ENCODE results near the gene CSTB.

The CSTB gene

DNA sequence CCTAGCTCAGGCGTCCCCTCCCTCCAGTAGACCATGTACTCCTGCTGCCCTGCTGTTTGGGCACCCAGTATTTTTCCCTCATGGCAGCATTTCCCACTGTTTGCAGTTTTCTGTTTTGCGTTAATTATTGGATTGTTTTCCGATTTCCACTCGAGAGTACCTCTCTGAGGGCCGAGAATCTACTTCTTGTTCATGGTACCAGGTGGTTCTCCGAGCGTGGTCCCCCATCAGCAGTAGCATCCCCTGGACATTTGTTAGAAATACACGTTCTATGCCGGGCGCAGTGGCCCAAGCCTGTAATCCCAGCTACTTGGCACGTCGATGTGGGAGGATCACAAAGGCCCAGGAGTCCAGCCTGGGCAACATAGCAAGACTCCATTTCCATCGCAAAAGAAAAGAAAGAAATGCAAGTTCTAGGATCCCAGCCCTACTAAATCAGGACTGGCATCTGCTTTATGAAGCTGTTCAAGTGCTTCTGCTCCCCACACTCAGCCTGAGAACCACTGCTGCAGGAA, 14.0 kb upstream of the CSTB start:
- DNase-seq (ENCODE audit: low spot score) = no peak

DNA sequence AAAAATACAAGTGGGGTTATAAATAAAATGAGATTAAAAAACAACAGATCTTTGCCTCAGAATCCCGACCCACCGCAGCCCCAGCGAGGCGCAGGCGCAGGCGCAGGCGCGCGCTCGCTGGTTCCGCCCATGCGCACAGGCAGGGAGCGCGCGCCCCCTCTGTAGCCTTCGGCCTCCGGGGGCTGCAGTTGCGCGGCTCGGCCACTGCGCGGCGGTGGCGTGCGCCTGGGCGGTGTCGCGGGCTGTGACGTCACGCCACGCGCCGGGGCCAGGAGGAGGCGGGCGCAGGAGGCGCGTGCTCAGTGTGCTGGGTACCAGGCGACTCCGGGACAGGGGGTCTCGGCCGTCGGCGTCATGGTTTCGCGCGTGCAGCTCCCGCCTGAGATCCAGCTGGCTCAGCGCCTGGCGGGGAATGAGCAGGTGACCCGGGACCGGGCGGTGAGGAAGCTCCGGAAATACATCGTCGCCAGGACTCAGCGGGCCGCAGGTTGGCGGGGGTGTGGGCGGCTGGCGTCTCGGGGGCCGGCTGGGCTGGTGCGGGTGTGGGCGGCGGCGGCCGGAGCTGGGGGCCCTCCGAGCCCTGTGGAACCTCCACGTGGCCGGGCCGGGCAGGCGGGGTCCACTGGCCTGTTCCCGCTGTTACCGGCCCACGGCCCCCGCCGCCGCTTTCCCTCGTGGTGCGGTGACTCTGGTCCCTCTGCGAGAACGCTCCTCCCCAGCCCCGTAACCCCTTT, 13.3 kb upstream of the CSTB start, which contains the start of gene RRP1:
Gene RRP1 (plus strand): TSS at position 302 of the 734 bp plus-strand sequence. CDS start 53 bp downstream, at position 355.
- peak; percentile 94 for DNase-seq (ENCODE audit: low spot score)

DNA sequence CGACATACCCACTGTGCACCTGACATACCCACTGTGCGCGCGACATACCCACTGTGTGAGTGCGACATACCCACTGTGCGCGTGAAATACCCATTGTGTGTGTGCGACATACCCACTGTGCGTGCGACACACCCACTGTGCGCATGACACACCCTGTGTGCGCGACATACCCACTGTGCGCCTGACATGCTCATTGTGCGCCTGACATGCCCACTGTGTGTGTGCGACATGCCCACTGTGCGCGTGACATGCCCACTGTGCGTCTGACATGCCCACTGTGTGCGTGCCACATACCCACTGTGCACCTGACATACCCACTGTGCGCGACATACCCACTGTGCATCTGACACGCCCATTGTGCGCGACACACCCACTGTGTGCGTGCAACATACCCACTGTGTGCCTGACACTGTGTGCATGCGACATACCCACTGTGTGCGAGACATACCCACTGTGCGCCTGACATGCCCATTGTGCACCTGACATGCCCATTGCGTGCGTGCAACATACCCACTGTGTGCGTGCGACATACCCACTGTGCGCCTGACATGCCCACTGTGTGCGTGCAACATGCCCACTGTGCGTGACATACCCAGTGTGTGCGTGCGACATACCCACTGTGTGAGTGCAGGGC, 10.8 kb upstream of the CSTB start:
- no peak for DNase-seq (ENCODE audit: low spot score)

DNA sequence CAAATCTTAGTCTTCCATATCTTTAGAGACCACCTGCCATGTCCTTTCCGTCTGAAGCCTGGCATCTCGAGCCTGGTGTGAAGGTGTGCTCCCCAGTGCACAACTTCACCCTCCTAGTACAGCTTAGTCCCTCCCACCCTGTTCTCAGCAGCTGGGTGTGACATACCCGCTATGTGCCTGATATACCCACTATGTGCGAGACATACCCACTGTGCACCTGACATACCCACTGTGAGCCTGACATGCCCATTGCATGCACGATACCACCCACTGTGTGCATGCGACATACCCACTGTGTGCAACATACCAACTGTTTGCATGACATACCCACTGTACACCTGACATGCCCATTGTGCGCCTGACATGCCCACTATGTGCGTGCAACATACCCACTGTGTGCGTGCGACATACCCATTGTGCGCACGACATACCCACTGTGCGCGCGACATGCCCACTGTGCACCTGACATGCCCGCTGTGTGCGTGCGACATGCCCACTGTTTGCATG, 10.2 kb upstream of the CSTB start:
- no peak for DNase-seq (ENCODE audit: low spot score)

DNA sequence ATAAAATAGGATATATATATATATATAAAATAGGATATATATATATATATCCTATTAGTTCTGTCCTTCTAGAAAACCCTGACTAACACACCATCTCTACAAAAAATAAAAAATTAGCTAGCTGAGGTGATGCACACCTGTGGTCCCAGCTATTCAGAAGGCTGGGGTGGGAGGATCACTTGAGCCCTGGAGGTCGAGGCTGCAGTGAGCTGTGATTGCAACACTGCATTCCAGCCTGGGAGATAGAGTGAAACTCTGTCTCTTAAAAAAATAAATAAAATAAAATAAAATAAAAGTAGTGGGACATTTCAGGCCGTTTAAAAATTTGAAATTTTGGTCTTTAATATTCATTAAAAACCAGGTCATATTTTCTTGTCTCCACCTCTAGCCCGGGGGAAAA, 9.0 kb upstream of the CSTB start:
- no peak for DNase-seq (ENCODE audit: low spot score)

DNA sequence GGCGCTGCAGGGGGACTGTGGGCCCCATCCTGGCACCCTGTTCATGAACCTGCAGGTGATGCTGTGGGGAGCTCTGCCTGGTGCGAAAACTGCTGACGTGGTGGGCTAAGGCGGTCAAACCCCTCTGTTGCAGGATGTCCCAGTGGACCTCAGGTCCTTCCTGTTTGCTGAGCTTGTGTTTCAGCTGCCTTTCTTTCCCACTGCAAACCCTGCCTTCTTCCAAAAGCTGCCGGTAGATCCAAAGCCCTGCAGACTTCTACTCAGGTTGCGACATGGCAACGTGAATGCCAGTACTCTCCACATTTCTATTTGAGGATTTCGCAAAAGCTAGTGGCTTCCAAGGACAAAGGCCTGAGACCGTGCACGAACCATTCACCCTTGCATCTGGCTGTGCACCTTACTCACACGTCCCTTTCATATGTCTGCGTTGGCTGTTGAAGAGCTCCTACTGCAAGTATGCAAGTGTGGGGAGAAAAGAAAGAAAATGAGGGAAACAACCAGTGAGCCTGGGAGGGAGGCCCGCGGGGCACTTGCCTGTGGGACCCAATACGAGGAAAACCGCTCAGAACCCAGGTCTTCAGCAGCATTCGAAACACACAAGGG, 7.1 kb upstream of the CSTB start:
- no peak for DNase-seq (ENCODE audit: low spot score)

DNA sequence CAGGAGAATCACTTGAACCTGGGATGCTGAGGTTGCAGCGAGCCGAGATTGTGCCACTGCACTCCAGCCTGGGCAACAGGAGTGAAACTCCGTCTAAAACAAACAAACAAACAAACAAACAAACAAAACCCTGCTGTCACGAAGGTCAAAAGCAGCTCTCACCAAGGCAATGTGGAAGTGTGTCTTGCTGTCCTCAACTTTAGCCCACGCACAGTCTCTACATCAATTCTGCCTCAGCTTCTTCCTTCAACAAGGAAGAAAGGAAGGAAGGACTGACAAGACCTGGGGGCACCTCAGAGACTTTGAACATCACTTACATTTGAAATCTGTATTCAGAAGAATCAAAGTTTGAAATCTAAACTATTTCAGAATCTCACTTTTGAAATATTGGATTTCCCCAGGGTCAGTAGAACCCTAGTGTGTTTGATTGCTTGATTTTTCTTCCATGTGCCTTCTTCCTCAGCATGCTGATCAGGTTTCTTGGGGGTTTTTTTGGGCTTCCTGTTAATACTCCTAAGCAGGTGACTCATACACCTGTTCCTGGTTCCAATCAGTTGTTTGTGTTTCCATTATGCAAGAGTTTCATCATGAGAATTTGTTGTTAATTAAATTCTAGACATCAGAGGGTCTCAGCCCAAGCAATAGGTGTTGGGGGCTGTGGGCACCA, 6.5 kb upstream of the CSTB start:
- peak; percentile 44 for DNase-seq (ENCODE audit: low spot score)

DNA sequence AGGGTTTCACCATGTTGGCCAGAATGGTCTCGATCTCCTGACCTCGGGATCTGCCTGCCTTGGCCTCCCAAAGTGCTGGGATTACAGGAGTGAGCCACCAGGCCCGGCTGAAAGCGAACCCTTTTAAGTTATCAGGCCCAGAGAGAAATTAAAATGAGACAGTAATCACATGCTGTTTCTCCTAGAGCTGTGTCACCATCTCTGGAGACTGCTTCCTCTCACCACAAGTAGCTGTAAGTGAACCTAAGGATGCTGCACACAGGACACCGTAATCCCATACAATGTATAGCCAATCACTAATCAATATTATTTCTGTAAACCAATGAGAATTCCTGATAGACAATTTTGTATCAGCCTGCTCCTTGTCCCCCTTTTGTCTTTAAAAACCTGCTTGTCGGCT, 5.7 kb upstream of the CSTB start:
- no peak for DNase-seq (ENCODE audit: low spot score)

DNA sequence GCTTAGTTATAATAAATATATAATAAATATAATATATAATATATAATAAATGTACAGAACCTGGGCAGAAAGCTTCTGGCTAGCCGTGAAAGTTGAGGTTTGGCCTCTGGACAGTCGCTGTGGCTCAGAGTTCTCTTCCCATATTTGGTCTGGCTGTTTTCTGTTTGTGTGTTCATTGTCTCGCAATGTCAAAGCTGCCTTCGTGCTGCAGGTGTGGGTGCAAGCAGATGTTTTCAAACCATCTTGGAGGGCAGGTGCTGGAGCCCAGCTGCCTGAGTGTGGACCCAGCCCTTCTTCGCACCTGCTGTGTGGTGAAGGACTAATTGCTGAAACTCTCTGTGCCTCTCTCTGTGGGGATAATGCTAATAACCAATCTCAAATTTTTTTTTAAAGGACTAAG, 3.6 kb upstream of the CSTB start:
- no peak for DNase-seq (ENCODE audit: low spot score)

DNA sequence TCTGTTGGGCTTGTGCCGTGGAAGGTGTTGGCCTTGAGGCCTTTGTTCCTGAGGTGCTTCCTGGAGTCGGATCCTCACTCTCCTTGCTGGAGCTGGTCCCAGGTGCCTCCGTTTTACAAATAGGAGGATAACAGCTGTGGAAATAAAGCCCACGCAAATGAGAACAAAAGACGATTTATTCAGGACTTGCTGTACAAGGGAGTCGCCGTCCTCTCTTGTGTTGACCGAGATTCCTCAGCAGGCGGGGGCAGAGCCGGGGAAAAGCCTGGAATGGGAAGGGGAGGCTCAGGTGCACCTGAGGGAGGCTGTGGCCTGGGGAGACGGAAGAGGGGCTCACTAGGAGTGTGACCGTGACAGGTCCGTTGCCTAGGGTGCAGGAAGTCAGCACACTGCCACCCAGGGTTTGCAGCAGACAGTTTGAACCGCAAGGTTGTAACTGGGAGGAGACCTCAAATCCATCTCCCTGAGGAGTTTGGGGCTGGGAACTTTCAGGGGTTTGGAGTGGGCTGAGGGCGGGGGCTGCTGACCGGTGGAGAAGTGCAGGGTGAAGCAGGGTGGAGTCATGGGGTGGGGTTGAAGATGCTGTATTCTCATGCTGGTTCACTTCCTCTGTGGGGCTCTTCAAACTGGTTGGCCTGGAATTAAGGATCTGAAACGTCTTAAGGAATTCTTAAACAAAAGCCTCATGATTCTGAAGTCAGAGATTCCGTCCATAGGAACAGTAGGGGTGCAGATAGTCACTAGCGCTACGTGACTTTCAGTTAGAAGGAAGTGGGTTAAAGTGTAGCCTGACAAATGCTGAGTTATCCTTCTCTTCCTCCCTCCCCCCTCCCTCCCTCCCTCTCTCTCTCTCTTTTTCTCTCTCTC, 2.6 kb upstream of the CSTB start:
- DNase-seq (ENCODE audit: low spot score) = peak; percentile 28

DNA sequence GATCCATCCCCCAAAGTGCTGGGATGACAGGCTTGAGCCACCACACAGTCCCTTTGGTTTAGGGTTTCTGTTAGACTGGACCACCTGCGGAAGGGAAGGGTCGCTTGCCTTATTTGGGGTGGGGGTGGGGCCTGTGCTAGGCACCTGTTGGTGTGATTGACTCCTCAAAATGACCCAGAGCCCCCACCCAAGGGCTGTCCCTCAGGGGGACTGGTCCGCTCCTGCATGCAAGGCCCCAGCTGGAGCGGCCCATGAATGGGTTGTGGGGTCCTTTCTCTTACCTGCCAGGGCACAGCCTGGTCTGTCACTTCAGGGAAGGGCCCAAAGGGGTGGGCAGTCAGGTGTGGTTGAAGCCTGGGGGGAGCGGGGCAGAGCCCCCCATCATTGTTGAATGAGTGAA, 1.8 kb upstream of the CSTB start:
- DNase-seq (ENCODE audit: low spot score) = no peak

DNA sequence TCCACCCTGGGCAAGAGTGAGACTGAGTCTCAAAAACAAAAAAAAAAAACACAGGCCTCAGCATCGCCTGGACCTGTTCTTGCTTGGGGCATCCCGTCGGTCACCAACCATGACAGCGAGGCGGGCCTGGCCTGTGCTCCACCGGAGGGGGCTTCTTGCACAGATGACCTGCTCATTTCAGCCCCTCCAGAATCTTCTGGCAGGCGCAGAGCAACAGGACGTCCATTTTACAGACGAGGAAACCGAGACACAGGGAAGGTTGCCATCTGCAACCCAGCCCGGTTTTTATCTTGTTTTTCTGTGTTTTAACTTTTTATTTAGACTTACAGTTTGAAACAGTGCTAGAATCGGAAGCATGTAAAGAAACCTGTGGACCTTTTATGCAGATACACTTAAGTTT, 918 bp downstream of the CSTB start:
- DNase-seq (ENCODE audit: low spot score) = no peak

DNA sequence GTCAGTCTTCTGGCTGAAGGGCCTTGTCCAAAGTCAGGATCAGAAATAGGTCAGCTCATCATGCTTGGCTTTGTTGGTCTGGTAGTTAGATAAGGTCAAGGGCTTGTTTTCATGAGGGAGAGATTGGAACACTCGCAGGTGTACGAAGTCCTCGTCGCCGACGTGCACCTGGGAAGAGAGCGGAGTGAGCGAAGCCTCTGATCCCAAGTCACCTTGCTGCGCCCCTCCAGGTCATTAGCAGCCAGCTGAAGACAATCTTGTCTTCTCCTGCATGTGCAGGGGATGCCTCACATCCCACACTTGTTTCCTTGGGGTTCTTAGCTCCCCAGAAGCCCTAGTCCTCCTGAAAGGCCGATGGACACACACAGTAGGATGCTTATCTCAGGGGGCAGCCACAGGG, 1.9 kb downstream of the CSTB start:
- DNase-seq (ENCODE audit: low spot score) = no peak

DNA sequence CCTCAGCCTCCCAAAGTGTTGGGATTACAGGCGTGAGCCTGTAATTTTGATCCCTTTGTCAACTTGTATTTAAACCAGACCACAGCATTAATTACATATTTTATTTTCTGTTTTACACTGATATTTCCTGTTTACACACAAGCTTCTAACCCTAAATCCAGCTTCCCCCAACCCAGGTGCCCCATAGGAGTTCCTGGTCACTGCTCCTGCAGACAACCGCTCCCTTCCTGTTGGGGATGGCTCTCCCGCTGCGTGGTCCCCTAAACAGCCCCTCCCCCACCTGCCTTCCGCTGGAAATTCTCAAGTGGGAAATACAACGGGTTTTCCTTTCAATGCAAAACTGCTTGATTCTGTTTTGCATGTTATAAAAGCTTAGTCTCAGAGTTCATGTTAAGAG, 3.7 kb downstream of the CSTB start:
- no peak for DNase-seq (ENCODE audit: low spot score)

DNA sequence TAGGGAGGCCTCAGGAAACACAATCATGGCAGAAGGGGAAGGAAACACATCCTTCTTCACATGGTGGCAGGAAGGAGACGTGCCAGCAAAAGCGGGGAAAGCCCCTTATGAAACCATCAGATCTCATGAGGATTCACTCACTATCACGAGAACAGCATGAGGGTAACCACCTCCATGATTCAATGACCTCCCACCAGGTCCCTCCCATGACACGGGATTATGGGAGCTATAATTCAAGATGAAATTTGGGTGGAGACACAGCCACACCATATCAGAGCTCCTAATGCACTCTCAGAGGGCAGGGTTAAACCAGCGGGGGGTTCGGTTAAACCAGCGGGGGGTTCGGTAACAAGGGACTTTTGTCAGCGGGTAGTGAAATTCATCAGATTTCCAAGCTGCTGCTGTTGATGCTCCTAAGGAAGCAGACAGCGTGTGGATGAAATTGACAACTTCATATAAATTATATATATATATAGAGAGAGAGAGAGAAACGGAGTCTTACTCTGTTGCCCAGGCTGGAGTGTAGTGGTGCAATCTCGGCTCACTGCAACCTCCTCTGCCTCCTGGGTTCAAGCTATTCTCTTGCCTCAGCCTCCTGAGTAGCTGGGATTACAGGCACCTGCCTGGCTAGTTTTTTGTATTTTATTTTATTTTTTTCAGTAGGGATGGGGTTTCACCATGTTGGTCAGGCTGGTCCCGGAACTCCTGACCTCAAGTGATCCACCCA, 4.2 kb downstream of the CSTB start:
- DNase-seq (ENCODE audit: low spot score) = no peak

DNA sequence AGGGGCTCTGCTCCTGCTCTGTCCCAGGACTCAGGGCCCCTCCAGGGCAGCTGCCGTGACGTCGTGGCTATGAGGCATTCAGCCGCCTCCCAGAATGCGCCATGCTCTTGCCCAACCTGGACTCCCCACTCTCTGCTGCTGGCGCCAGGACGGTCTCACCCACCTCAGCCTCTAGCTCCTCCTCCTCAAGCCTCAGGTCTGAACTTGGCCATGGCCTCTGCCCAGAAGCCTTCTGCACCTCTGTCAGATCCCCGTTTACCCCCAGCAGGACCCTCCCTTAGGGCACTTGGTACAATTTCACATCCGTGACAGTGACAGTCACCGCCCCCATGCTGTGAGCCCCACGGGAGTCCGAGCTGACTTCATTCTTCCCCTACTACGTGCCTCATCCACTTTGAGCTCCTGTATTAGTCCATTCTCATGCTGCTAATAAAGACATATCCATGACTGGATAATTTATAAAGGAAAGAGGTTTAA, 4.9 kb downstream of the CSTB start:
- DNase-seq (ENCODE audit: low spot score) = no peak

DNA sequence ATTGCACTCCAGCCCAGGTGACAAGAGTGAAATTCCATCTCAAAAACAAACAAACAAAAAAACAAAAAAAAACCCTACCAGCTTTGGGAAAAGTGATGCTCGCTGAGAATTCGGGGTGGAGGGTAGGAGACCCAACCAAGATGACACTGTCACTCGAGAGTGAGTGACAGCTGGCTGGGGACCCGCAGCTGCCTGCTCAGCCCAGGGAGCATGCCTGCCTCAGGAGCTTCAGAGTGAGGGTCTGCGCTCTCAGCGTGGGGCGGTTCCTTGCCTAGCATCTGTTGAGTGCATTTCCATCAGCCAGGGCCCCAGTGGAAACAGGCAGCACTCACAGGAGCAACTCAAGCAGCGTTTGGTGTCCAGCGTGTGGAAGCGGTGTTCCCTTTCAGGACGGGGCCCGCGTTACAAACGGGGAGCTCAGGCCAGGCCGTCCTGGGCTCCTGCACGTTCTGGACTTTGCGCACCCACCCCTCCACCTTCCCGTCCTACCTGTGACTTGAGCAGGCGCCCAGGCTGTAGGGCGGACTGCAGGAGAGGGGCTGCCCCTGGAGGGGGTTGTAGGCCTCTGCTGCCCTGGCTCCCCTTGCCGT, 5.9 kb downstream of the CSTB start:
- no peak for DNase-seq (ENCODE audit: low spot score)

DNA sequence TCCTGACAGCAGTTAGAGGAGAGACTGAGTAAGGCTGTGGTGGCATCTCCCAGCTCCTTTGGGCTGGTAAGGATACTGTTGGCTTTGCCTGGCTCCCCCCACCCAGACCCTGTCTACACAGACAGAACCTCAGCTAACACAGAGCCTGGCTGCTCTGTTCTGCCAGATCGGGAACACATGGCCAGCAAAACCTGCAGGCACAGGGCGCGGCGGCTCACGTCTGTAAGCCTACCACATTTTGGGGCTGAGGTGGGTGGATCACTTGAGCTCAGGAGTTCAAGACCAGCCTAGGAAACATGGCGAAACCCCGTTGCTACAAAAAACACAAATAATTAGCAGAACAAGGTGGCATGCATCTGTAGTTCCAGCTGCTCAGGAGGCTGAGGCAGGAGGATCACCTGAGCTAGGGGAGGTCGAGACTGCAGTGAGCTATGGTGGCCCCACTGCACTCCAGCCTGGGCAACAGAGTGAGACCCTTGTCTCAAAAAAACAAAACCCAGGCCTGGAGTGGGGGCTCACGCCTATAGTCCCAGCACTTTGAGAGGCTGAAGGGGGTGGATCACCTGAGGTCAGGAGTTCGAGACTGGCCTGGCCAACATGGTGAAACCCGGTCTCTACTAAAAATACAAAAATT, 6.7 kb downstream of the CSTB start:
- no peak for DNase-seq (ENCODE audit: low spot score)

DNA sequence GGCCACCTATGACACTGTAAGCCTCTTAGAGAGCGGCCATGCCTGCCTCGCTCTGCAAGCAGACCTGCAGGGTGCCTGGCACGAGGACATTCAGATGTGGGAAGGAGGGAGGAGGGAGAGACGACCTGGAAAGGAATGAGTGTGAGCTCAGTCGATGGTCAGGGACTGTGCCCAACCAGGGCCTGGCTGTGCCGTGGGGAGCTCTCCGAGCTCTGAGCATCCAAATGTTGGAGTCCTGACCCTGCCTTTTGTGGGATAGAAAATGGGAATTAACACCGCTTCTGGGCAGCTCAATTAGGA, 7.3 kb downstream of the CSTB start:
- DNase-seq (ENCODE audit: low spot score) = no peak
